Liver (tissue), 9 donors: Measurements from ENCODE around the gene GIPC1. TPM values are rescaled to one million over a fixed set of nuclear protein-coding genes. Genes with fewer than 3 reads are reported as not detected.

Experiments used
- DNase-seq: peaks from one replicate; pipeline ENCODE4 v3.0.0-alpha.2; 2017; ENCODE audit warnings: low spot score
- H3K27ac ChIP-seq, 2 donors: one replicate each; pipeline ENCODE4 v1.7.0; 2013; ENCODE audit warnings: inconsistent platforms in 2 of 2, low read length in 2 of 2, control low read depth in 1 of 2, low read depth in 1 of 2, mild to moderate bottlenecking in 1 of 2
- H3K27me3 ChIP-seq, 4 donors: one replicate each; pipeline versions ENCODE4 v1.6.1 to v1.7.0; 2013; ENCODE audit warnings: low read length in 3 of 4, inconsistent platforms in 1 of 4, mild to moderate bottlenecking in 1 of 4, moderate library complexity in 1 of 4; ENCODE audit not compliant: control insufficient read depth in 4 of 4, insufficient read depth in 4 of 4
- H3K36me3 ChIP-seq, 4 donors: one replicate each; pipeline versions ENCODE4 v1.6.1 to v1.7.0; 2013; ENCODE audit warnings: low read length in 3 of 4, mild to moderate bottlenecking in 3 of 4, low read depth in 1 of 4, moderate library complexity in 1 of 4; ENCODE audit not compliant: control insufficient read depth in 4 of 4, insufficient read depth in 3 of 4
- H3K4me1 ChIP-seq, 4 donors: one replicate each; pipeline versions ENCODE4 v1.6.1 to v1.7.0; 2013; ENCODE audit warnings: low read length in 3 of 4, mild to moderate bottlenecking in 3 of 4, moderate library complexity in 1 of 4; ENCODE audit not compliant: control insufficient read depth in 4 of 4, insufficient read depth in 4 of 4
- H3K4me3 ChIP-seq, 3 donors: one replicate each; pipeline versions ENCODE4 v1.6.1 to v1.7.0; 2013; ENCODE audit warnings: low read length in 3 of 3, control low read depth in 1 of 3, low read depth in 1 of 3, mild to moderate bottlenecking in 1 of 3
- H3K9ac ChIP-seq, 2 donors: one replicate each; pipeline ENCODE4 v1.7.0; 2013; ENCODE audit warnings: low read length in 2 of 2, mild to moderate bottlenecking in 2 of 2, moderate library complexity in 2 of 2, control low read depth in 1 of 2, low read depth in 1 of 2
- H3K9me3 ChIP-seq, 4 donors: one replicate each; pipeline versions ENCODE4 v1.6.1 to v1.7.0; 2013; ENCODE audit warnings: low read length in 3 of 4; ENCODE audit not compliant: control insufficient read depth in 4 of 4
- CTCF ChIP-seq: fragments of 150-350 bp; IDR thresholded peaks from 2 replicates; pipeline ENCODE4 v1.5.1; 2017; ENCODE audit warnings: improper control_type of control experiment, low read depth, low read length; ENCODE audit not compliant: missing input control
- FOXA1 ChIP-seq: IDR thresholded peaks from 2 replicates; pipeline ENCODE4 v1.6.1; 2016; ENCODE audit warnings: antibody characterized with exemption
- FOXA2 ChIP-seq: IDR thresholded peaks from 2 replicates; pipeline ENCODE4 v1.6.1; 2016; ENCODE audit warnings: antibody characterized with exemption
- GABPA ChIP-seq, 2 donors: IDR thresholded peaks in 1 of 2; conservative IDR thresholded peaks in 1 of 2; 2 replicates each; pipeline ENCODE4 v1.6.1; 2016; ENCODE audit warnings: antibody characterized with exemption in 2 of 2, mild to moderate bottlenecking in 1 of 2, moderate library complexity in 1 of 2
- HNF4A ChIP-seq, 2 donors: conservative IDR thresholded peaks; 2 replicates each; pipeline ENCODE4 v1.6.1; 2016; ENCODE audit warnings: antibody characterized with exemption in 2 of 2, mild to moderate bottlenecking in 2 of 2
- HNF4G ChIP-seq: IDR thresholded peaks from 2 replicates; pipeline ENCODE4 v1.6.1; 2016; ENCODE audit warnings: antibody characterized with exemption
- JUND ChIP-seq, 2 donors: IDR thresholded peaks; 2 replicates each; pipeline ENCODE4 v1.6.1; 2016; ENCODE audit warnings: antibody characterized with exemption in 2 of 2
- MAX ChIP-seq: IDR thresholded peaks from 2 replicates; pipeline ENCODE4 v1.6.1; 2016; ENCODE audit warnings: antibody characterized with exemption
- NR2F2 ChIP-seq: IDR thresholded peaks from 2 replicates; pipeline ENCODE4 v1.6.1; 2016; ENCODE audit warnings: antibody characterized with exemption
- RAD21 ChIP-seq, 2 donors: IDR thresholded peaks; 2 replicates each; pipeline ENCODE4 v1.6.1; 2016; ENCODE audit warnings: antibody characterized with exemption in 2 of 2, mild to moderate bottlenecking in 2 of 2
- RXRA ChIP-seq, 2 donors: IDR thresholded peaks; 2 replicates each; pipeline ENCODE4 v1.6.1; 2017 to 2018; ENCODE audit warnings: antibody characterized with exemption in 2 of 2, mild to moderate bottlenecking in 1 of 2
- YY1 ChIP-seq: IDR thresholded peaks from 2 replicates; pipeline ENCODE4 v1.6.1; 2016; ENCODE audit warnings: antibody characterized with exemption, mild to moderate bottlenecking
- WGBS: extraction: QIAGEN DNeasy Blood & Tissue Kit; methylation state at CpG from one replicate; pipeline ENCODE4 v1.1.7; 2013; 5-methylcytosine and 5-hydroxymethylcytosine counted together
- polyA plus RNA-seq, 2 donors: library from polyadenylated mRNA; stranded (reverse) in 1 of 2; unstranded in 1 of 2; fragments of 200-250 nt in 1 of 2; fragments of >200 nt in 1 of 2; fragmentation: Nextera tagmentation in 1 of 2; extraction: Ambion mirVana in 1 of 2; gene quantifications; one replicate each; pipeline versions ENCODE4 v1.2.1 to v1.2.3, GENCODE V29; 2013 to 2015
- total RNA-seq, 2 donors: library from RNA; depleted of rRNA; stranded (reverse); fragments of >200 nt; gene quantifications; one replicate each; pipeline ENCODE4 v1.2.3, GENCODE V29; 2014
- TF ChIP-seq, protein P1 (sequence below): IDR thresholded peaks from 2 replicates; pipeline ENCODE4 v1.6.1; 2016; ENCODE audit warnings: antibody characterized with exemption
- donor health status: healthy.
- donor health status: healthy.
- donor health status: healthy.
- donor health status: healthy.
- donor health status: healthy.

The GIPC1 gene
- total and polyA plus RNA-seq, 4 donors = 18.4 to 34.5 (median 25.5) TPM

GRCh38 chr19:14517446-14517839, 21.5 kb upstream of the GIPC1 start (continued):
- no peak for TF ChIP-seq CTCF

DNA sequence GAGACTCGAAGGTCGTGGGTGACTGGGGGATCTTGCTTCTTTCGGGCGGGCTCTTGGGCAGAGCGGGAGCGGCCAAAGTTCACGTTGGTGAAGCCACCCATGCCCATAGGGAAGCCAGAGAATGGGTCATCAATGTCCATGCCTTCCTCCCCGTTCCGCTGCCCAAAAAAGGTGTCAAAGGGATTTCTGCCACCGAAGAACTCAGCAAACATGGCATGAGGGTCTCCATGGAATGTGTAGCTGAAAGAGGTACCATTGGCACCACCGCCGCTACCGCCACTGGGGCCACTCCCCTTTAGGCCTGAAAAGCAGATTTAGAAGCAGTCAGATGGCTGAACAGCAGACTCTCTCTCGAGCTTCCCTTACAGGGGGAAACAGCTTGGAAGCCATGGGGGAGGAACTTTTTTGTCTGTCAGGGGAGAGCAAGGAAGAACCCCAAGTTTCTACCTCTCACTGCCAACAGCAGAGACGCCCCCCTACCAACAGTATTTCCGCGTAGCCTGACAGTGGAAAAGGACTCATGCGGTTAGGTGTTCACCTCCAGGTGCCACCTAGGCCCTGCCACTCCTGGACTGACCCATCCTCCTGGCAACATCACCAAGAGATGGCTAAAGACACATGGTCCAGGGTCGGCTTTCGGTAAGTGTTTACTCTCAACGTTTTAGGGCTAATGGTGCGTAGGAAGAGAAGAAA, 21.0 kb upstream of the GIPC1 start:
- Histone ChIP-seq H3K9me3 (no peaks in the 10 kb centered on the region), H3K4me1 (peaks cover 27 to 57% (median 36%) of the 10 kb centered on the region in 4 donors), H3K27me3 (no peaks in the 10 kb centered on the region), H3K36me3 (peaks cover 8 to 22% (median 14%) of the 10 kb centered on the region in 4 donors), H3K27ac (peak overlapping the region; percentile 98 to 100), H3K4me3 (peak overlapping the region; percentile 73 to 95 (median 87)), H3K9ac (peak overlapping the region; percentile 69 to 96)
- 9% methylated on average over 22 of the region's 22 CpGs for WGBS
- peak; percentile 55 for DNase-seq
- no peak for TF ChIP-seq JUND (IDR thresholded peaks at IDR 0.05)
- no peak for TF ChIP-seq FOXA1
- TF ChIP-seq FOXA2 = no peak
- peak; percentile 25 for TF ChIP-seq YY1
- no peak for TF ChIP-seq GABPA (IDR thresholded peaks at IDR 0.05 in 1 of 2, conservative IDR thresholded peaks at IDR 0.05 in 1 of 2)
- TF ChIP-seq RXRA (IDR thresholded peaks at IDR 0.05) = no peak
- TF ChIP-seq, protein P1, sequence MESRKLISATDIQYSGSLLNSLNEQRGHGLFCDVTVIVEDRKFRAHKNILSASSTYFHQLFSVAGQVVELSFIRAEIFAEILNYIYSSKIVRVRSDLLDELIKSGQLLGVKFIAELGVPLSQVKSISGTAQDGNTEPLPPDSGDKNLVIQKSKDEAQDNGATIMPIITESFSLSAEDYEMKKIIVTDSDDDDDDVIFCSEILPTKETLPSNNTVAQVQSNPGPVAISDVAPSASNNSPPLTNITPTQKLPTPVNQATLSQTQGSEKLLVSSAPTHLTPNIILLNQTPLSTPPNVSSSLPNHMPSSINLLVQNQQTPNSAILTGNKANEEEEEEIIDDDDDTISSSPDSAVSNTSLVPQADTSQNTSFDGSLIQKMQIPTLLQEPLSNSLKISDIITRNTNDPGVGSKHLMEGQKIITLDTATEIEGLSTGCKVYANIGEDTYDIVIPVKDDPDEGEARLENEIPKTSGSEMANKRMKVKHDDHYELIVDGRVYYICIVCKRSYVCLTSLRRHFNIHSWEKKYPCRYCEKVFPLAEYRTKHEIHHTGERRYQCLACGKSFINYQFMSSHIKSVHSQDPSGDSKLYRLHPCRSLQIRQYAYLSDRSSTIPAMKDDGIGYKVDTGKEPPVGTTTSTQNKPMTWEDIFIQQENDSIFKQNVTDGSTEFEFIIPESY = no peak
- no peak for TF ChIP-seq HNF4G
- TF ChIP-seq MAX = no peak
- TF ChIP-seq HNF4A (conservative IDR thresholded peaks at IDR 0.05) = peak; percentile 5 to 46
- TF ChIP-seq NR2F2 = no peak

- 37% methylated on average over 15 of the region's 15 CpGs for WGBS
- H3K9ac ChIP-seq = peak overlapping the region in 1 of 2 donors; percentile 69
- peak overlapping the region; percentile 73 to 95 (median 87) for H3K4me3 ChIP-seq
- H3K27me3 ChIP-seq = no peaks in the 10 kb centered on the region
- peak; percentile 46 for DNase-seq
- H3K9me3 ChIP-seq = no peaks in the 10 kb centered on the region
- peak in 1 of 2 donors; percentile 25 for TF ChIP-seq RAD21 (IDR thresholded peaks at IDR 0.05)
- no peak for TF ChIP-seq CTCF
- peaks cover 27 to 61% (median 37%) of the 10 kb centered on the region in 4 donors for H3K4me1 ChIP-seq
- H3K27ac ChIP-seq = peak overlapping the region; percentile 3 to 98
- H3K36me3 ChIP-seq = peaks cover 8 to 22% (median 14%) of the 10 kb centered on the region in 4 donors
Measured at GRCh38 chr19:14516048-14516534, 20.2 kb upstream of the GIPC1 start.
